ENCODE results near the gene HDAC11. TPM values are rescaled to one million over a fixed set of nuclear protein-coding genes. Genes with fewer than 3 reads are reported as not detected.

Gene HDAC11
- total and polyA plus RNA-seq, 10 donors, result 2.5 to 11.2 (median 6.3) TPM

GRCh38 chr3:13487403-13487802 is 7.3 kb downstream of the HDAC11 start:
- Histone ChIP-seq H3K4me1 (peaks cover 0 to 15% (median 7%) of the 10 kb centered on the region in 6 donors), H3K27me3 (replicated peaks in 1 of 7) (no peaks in the 10 kb centered on the region), H3K27ac (no peak overlapping the region), H3K36me3 (peaks cover 0 to 4% (median 0%) of the 10 kb centered on the region in 6 donors), H3K9me3 (no peaks in the 10 kb centered on the region), H3K4me3 (no peak overlapping the region)
- peak; percentile 41 for DNase-seq
- intact Hi-C loops (cut with DNase I; ENCODE audit: low total_unique reads), result no loop called here
- no peak for TF ChIP-seq POLR2AphosphoS5 (IDR thresholded peaks at IDR 0.05)
- no peak for TF ChIP-seq POLR2A (IDR thresholded peaks at IDR 0.05)
- TF ChIP-seq, protein P1, sequence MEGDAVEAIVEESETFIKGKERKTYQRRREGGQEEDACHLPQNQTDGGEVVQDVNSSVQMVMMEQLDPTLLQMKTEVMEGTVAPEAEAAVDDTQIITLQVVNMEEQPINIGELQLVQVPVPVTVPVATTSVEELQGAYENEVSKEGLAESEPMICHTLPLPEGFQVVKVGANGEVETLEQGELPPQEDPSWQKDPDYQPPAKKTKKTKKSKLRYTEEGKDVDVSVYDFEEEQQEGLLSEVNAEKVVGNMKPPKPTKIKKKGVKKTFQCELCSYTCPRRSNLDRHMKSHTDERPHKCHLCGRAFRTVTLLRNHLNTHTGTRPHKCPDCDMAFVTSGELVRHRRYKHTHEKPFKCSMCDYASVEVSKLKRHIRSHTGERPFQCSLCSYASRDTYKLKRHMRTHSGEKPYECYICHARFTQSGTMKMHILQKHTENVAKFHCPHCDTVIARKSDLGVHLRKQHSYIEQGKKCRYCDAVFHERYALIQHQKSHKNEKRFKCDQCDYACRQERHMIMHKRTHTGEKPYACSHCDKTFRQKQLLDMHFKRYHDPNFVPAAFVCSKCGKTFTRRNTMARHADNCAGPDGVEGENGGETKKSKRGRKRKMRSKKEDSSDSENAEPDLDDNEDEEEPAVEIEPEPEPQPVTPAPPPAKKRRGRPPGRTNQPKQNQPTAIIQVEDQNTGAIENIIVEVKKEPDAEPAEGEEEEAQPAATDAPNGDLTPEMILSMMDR (IDR thresholded peaks at IDR 0.05 in 8 of 11, conservative IDR thresholded peaks at IDR 0.05 in 3 of 11), result no peak
- 72 to 79% (median 73%) methylated on average over 4 of the region's 4 CpGs for WGBS, 5 donors

- Histone ChIP-seq H3K4me3 (no peak overlapping the region), H3K4me1 (peaks cover 0 to 10% (median 2%) of the 10 kb centered on the region in 6 donors), H3K27ac (no peak overlapping the region), H3K9me3 (no peaks in the 10 kb centered on the region), H3K36me3 (peaks cover 0 to 8% (median 2%) of the 10 kb centered on the region in 6 donors), H3K27me3 (replicated peaks in 1 of 7) (no peaks in the 10 kb centered on the region)
- peak; percentile 52 for DNase-seq
- 83 to 96% (median 93%) methylated on average over 7 to 8 of the region's 8 CpGs for WGBS, 5 donors
- TF ChIP-seq POLR2A (IDR thresholded peaks at IDR 0.05), result no peak
- no peak for TF ChIP-seq POLR2AphosphoS5 (IDR thresholded peaks at IDR 0.05)
- TF ChIP-seq, protein P1 (IDR thresholded peaks at IDR 0.05 in 8 of 11, conservative IDR thresholded peaks at IDR 0.05 in 3 of 11), result no peak
- intact Hi-C loops (cut with DNase I; ENCODE audit: low total_unique reads), result no loop called here
These were observed 11.3 kb downstream of the HDAC11 start for GRCh38 chr3:13491206-13491974.

GRCh38 chr3:13492048-13492447 is 11.9 kb downstream of the HDAC11 start:
- DNase-seq, result peak; percentile 51
- TF ChIP-seq POLR2AphosphoS5 (IDR thresholded peaks at IDR 0.05) (no peak), POLR2A (IDR thresholded peaks at IDR 0.05) (no peak)
- TF ChIP-seq, protein P1 (IDR thresholded peaks at IDR 0.05 in 8 of 11, conservative IDR thresholded peaks at IDR 0.05 in 3 of 11), result no peak
- intact Hi-C loops (cut with DNase I; ENCODE audit: low total_unique reads), result no loop called here
- Histone ChIP-seq H3K27me3 (replicated peaks in 1 of 7) (no peaks in the 10 kb centered on the region), H3K4me1 (peaks cover 0 to 16% (median 7%) of the 10 kb centered on the region in 6 donors), H3K4me3 (no peak overlapping the region), H3K27ac (no peak overlapping the region), H3K36me3 (peaks cover 0 to 8% (median 2%) of the 10 kb centered on the region in 6 donors), H3K9me3 (no peaks in the 10 kb centered on the region)
- WGBS, 5 donors, result 81 to 98% (median 94%) methylated on average over 6 of the region's 6 CpGs
